ENCODE data around the gene NRBP1. TPM values are rescaled to one million over a fixed set of nuclear protein-coding genes. Genes with fewer than 3 reads are reported as not detected.

The NRBP1 gene
- total RNA-seq (2014; rRNA removed): 130 and 140 TPM in 2 replicates
- polyA plus RNA-seq (2012): 121 TPM

- DNase-seq (ENCODE audit: low read depth): peak; percentile 84
Measured at GRCh38 chr2:27428213-27428977, at the start of gene NRBP1. Gene NRBP1 (plus strand): TSS chr2:27428631. CDS start chr2:27433274, 4,643 bp downstream.

GRCh38 chr2:27378809-27379290 lies 49.6 kb upstream of the NRBP1 start:
- DNase-seq (ENCODE audit: low read depth): no peak

GRCh38 chr2:27379383-27379835 lies 49.0 kb upstream of the NRBP1 start:
- no peak for DNase-seq (ENCODE audit: low read depth)

- DNase-seq (ENCODE audit: low read depth): peak; percentile 55
Measured at GRCh38 chr2:27379836-27380625, 48.4 kb upstream of the NRBP1 start.

- peak; percentile 94 for DNase-seq (ENCODE audit: low read depth)
Measured at GRCh38 chr2:27380626-27381545, 47.5 kb upstream of the NRBP1 start, which contains the start of gene ZNF513. Gene ZNF513 (minus strand): TSS chr2:27380734. CDS start chr2:27380526, 208 bp downstream.

- no peak for DNase-seq (ENCODE audit: low read depth)
Measured at GRCh38 chr2:27381577-27382181, 46.8 kb upstream of the NRBP1 start.

GRCh38 chr2:27390822-27391679 lies 37.4 kb upstream of the NRBP1 start:
- no peak for DNase-seq (ENCODE audit: low read depth)

- no peak for DNase-seq (ENCODE audit: low read depth)
Measured at GRCh38 chr2:27393225-27393624, 35.2 kb upstream of the NRBP1 start.

- DNase-seq (ENCODE audit: low read depth): no peak
Measured at GRCh38 chr2:27398962-27399361, 29.5 kb upstream of the NRBP1 start.

GRCh38 chr2:27400348-27401135 lies 27.9 kb upstream of the NRBP1 start:
- DNase-seq (ENCODE audit: low read depth): peak; percentile 82

GRCh38 chr2:27407798-27408491 lies 20.5 kb upstream of the NRBP1 start:
- DNase-seq (ENCODE audit: low read depth): peak; percentile 63

- DNase-seq (ENCODE audit: low read depth): peak; percentile 21
Measured at GRCh38 chr2:27408601-27409320, 19.7 kb upstream of the NRBP1 start.

- peak; percentile 88 for DNase-seq (ENCODE audit: low read depth)
Measured at GRCh38 chr2:27409321-27410073, 18.9 kb upstream of the NRBP1 start, which contains the start of gene PPM1G. Gene PPM1G (minus strand): TSS chr2:27409591. CDS start chr2:27409422, 169 bp downstream.

- DNase-seq (ENCODE audit: low read depth): no peak
Measured at GRCh38 chr2:27412419-27413152, 15.8 kb upstream of the NRBP1 start.

GRCh38 chr2:27416151-27416550 lies 12.3 kb upstream of the NRBP1 start:
- DNase-seq (ENCODE audit: low read depth): no peak

GRCh38 chr2:27420996-27421395 lies 7.4 kb upstream of the NRBP1 start:
- DNase-seq (ENCODE audit: low read depth): no peak
